ENCODE data around the gene MAGI1. TPM values are rescaled to one million over a fixed set of nuclear protein-coding genes. Genes with fewer than 3 reads are reported as not detected.
"Not testable (repeated sequence)": the region's sequence is repeated elsewhere in the genome, so short reads cannot be mapped to it uniquely, and the experiment has no call there.

Gene MAGI1
- total RNA-seq, 2 experiments from 2014 or later, result 0.04 TPM; not detected in 1

DNA sequence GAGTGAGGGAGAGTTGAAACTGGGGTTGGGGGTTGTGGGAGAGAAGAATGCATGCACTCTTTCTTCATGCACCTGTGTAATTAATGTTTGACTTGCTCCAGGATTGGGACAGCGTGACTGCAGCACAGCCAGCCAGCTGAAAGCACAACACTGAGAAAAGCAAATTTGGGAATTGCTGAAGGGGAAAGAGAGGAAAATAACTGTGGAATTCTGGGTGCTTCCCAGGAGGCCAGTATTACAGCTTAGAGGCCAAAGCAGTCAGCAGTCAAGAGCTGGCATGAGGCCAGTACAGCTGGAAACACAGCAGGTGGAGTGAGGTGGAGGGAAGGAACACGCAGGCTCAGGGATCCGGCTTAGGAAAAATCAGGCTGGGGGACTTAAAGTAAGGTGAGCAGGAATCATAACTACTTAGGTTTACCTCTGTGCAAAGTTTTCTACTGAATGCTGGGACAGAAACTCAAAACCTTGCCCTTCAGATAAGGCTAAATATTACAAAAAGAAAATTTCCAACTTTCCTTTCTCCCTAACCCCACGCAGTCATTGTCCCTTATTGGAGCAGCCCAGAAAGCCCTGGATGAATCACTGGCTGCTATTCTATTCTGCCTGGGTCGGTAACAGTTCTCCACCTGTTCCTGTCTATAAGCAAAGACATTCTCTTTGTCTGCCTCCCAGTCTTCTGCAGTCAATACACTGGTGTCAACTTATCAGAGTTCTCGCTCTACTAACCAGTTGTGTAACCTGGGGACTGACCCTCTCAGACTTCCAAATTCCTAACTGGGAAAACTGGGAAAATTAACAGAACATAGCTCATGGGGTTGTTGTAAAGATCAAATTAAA lies 167.2 kb downstream of the MAGI1 start:
- peaks cover 2% of the 10 kb centered on the region for H3K9me3 Mint-ChIP-seq
- H3K4me1 Mint-ChIP-seq, result no peaks in the 10 kb centered on the region

GRCh38 chr3:65869798-65870197 lies 168.9 kb downstream of the MAGI1 start:
- H3K4me3 Mint-ChIP-seq, result no peak overlapping the region
- peaks cover 2% of the 10 kb centered on the region for H3K9me3 Mint-ChIP-seq

More for the DNA sequence above, 167.2 kb downstream of the MAGI1 start:
- Mint-ChIP-seq H3K36me3 (ENCODE audit: low read depth) (no peaks in the 10 kb centered on the region), H3K27ac (no peak overlapping the region), H3K27me3 (no peaks in the 10 kb centered on the region), H3K4me3 (no peak overlapping the region)
- ChIA-PET CTCF (no interaction called here), POLR2A (no interaction called here)
- no peak for DNase-seq

GRCh38 chr3:65867463-65868210 lies 171.1 kb downstream of the MAGI1 start:
- Mint-ChIP-seq H3K4me3 (no peak overlapping the region), H3K36me3 (ENCODE audit: low read depth) (no peaks in the 10 kb centered on the region), H3K4me1 (no peaks in the 10 kb centered on the region), H3K27ac (no peak overlapping the region), H3K27me3 (no peaks in the 10 kb centered on the region), H3K9me3 (peaks cover 3% of the 10 kb centered on the region)
- ChIA-PET CTCF (no interaction called here), POLR2A (no interaction called here)
- DNase-seq, result no peak

More at GRCh38 chr3:65869798-65870197, 168.9 kb downstream of the MAGI1 start:
- Mint-ChIP-seq H3K27me3 (no peaks in the 10 kb centered on the region), H3K36me3 (ENCODE audit: low read depth) (no peaks in the 10 kb centered on the region), H3K27ac (no peak overlapping the region), H3K4me1 (no peaks in the 10 kb centered on the region)
- ChIA-PET CTCF (no interaction called here), POLR2A (no interaction called here)
- DNase-seq, result no peak

DNA sequence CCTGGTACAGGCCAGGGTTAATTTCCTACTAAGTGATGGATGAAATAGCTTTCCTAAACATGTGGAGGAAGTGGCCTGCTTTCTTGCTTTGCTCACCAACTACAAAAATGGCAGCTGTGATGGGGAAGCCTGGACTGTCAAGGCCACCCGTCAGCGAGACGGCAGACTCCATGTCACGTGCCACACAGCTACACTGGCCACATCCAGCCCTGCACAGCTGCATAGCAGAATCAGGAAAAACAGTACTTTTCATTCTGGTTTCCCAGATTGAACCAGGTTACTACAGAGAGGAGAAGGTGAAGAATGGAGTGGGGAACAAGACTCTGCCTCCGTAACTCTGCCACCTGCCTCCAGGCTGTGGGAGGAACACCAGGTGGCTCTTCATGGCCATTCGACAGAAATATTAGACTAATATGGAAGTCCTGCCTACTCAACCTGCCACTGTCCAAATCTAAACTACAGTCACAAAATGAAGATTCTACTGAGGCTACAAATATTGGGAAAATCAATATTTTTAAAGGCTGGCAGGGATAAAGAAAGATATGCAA lies 174.3 kb downstream of the MAGI1 start:
- no peaks in the 10 kb centered on the region for H3K36me3 Mint-ChIP-seq (ENCODE audit: low read depth)
- H3K4me1 Mint-ChIP-seq, result no peaks in the 10 kb centered on the region

DNA sequence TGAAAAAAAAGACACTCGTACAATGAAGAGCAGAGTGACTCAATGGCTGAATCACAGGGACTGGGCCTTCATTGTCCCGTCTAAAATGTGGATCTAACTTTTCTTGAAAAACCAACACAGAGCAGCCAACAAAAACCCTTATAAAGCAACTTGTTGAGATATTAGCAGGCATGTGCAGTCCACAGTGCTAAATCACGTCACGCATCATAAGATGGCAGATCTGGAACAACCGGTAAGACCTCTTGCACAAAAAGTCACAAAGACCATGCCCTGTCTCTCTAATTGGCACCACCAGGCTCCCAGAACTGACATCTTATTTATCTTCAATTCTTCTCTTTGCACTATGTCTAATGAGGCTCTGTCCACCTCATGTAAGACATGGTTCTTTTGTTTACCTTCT lies 177.0 kb downstream of the MAGI1 start:
- no peaks in the 10 kb centered on the region for H3K36me3 Mint-ChIP-seq (ENCODE audit: low read depth)
- POLR2A ChIA-PET, result no interaction called here
- H3K4me3 Mint-ChIP-seq, result no peak overlapping the region
- CTCF ChIA-PET, result no interaction called here
- no peaks in the 10 kb centered on the region for H3K4me1 Mint-ChIP-seq
- no peak overlapping the region for H3K27ac Mint-ChIP-seq
- no peaks in the 10 kb centered on the region for H3K27me3 Mint-ChIP-seq
- peaks cover 4% of the 10 kb centered on the region for H3K9me3 Mint-ChIP-seq
- no peak for DNase-seq

More for the DNA sequence above, 174.3 kb downstream of the MAGI1 start:
- H3K9me3 Mint-ChIP-seq, result peaks cover 3% of the 10 kb centered on the region
- H3K4me3 Mint-ChIP-seq, result no peak overlapping the region
- CTCF ChIA-PET, result no interaction called here
- no peaks in the 10 kb centered on the region for H3K27me3 Mint-ChIP-seq
- no peak overlapping the region for H3K27ac Mint-ChIP-seq
- DNase-seq, result no peak
- POLR2A ChIA-PET, result no interaction called here

DNA sequence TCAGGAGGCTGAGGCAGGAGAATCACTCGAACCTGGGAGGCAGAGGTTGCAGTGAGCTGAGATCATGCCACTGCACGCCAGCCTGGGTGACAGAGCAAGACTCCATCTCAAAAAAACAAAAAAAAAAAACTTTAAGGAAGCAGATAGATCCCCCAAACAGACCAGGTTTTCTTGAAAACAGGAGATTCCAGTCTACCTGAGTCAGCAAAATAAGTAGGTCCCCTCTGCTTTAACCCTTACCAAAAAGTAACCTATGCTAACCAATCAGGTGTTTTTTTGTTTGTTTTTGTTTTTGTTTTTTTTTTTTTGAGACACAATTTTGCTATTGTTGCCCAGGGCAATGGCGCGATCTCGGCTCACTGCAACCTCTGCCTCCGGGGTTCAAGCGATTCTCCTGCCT lies 179.1 kb downstream of the MAGI1 start:
- not testable (repeated sequence) for H3K27me3 Mint-ChIP-seq; H3K36me3 Mint-ChIP-seq (ENCODE audit: low read depth)

DNA sequence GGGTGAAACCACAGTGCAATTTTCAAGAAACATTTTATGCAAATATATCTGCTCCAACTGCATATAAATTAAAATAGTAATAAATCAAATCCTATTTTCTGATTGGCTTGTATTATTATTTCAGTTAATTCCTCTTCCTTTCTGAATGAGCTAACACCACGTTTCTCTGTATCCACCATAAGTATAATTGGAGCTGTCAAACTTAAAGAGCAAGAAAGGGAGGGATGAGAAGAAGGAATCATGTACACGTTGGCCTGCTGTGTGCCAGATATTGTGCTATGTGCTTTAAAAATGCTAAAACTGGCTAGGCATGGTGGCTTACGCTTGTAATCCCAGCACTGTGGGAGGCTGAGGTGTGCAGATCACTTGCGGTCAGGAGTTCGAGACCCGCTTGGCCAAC lies 180.0 kb downstream of the MAGI1 start:
- no peaks in the 10 kb centered on the region for H3K36me3 Mint-ChIP-seq (ENCODE audit: low read depth)
- peaks cover 4% of the 10 kb centered on the region for H3K9me3 Mint-ChIP-seq
- DNase-seq, result no peak
- ChIA-PET CTCF (no interaction called here), POLR2A (no interaction called here)
- H3K4me1 Mint-ChIP-seq, result no peaks in the 10 kb centered on the region
- no peaks in the 10 kb centered on the region for H3K27me3 Mint-ChIP-seq
- H3K27ac Mint-ChIP-seq, result no peak overlapping the region
- H3K4me3 Mint-ChIP-seq, result no peak overlapping the region

More for the DNA sequence above, 179.1 kb downstream of the MAGI1 start:
- POLR2A ChIA-PET, DNase-seq, H3K4me1 Mint-ChIP-seq, H3K4me3 Mint-ChIP-seq, CTCF ChIA-PET, H3K27ac Mint-ChIP-seq, H3K9me3 Mint-ChIP-seq: not testable (repeated sequence)

DNA sequence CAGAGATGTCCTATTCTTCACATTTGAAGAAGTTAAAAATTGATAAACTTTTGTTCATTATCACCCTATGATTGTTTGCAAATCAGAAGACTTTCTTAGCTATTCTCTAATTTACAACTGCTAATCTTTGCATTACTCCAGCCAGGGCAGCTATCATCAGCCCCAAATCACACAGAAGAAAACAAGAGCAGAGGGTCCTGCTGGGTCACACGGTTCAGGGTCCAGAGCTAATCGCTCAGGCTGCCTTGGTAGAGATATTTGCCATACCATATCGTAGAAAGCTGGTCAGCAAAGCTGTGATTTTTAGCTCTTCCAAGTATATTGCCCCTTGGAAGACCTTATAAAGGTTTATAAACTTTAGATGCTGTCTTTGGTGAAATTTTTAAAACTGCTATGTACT lies 181.4 kb downstream of the MAGI1 start:
- CTCF ChIA-PET, result no interaction called here
- no peaks in the 10 kb centered on the region for H3K27me3 Mint-ChIP-seq
- DNase-seq, result no peak
- POLR2A ChIA-PET, result no interaction called here
- H3K4me1 Mint-ChIP-seq, result no peaks in the 10 kb centered on the region
- no peak overlapping the region for H3K4me3 Mint-ChIP-seq
- no peak overlapping the region for H3K27ac Mint-ChIP-seq
- peaks cover 3% of the 10 kb centered on the region for H3K9me3 Mint-ChIP-seq
- H3K36me3 Mint-ChIP-seq (ENCODE audit: low read depth), result no peaks in the 10 kb centered on the region

GRCh38 chr3:65856907-65857306 lies 181.8 kb downstream of the MAGI1 start:
- Mint-ChIP-seq H3K36me3 (ENCODE audit: low read depth) (no peaks in the 10 kb centered on the region), H3K9me3 (peaks cover 3% of the 10 kb centered on the region), H3K4me1 (no peaks in the 10 kb centered on the region), H3K27ac (no peak overlapping the region), H3K4me3 (no peak overlapping the region), H3K27me3 (no peaks in the 10 kb centered on the region)
- ChIA-PET POLR2A (no interaction called here), CTCF (no interaction called here)
- DNase-seq, result no peak

GRCh38 chr3:65855370-65856100 lies 183.2 kb downstream of the MAGI1 start:
- ChIA-PET POLR2A (no interaction called here), CTCF (no interaction called here)
- Mint-ChIP-seq H3K4me1 (no peaks in the 10 kb centered on the region), H3K27ac (no peak overlapping the region), H3K4me3 (no peak overlapping the region), H3K9me3 (peaks cover 3% of the 10 kb centered on the region), H3K27me3 (no peaks in the 10 kb centered on the region), H3K36me3 (ENCODE audit: low read depth) (no peaks in the 10 kb centered on the region)
- no peak for DNase-seq

- H3K27me3 Mint-ChIP-seq, result no peaks in the 10 kb centered on the region
- H3K4me3 Mint-ChIP-seq, result no peak overlapping the region
- no peaks in the 10 kb centered on the region for H3K4me1 Mint-ChIP-seq
- CTCF ChIA-PET, result no interaction called here
- peaks cover 3% of the 10 kb centered on the region for H3K9me3 Mint-ChIP-seq
- no peaks in the 10 kb centered on the region for H3K36me3 Mint-ChIP-seq (ENCODE audit: low read depth)
- POLR2A ChIA-PET, result no interaction called here
- no peak overlapping the region for H3K27ac Mint-ChIP-seq
- DNase-seq, result no peak
Measured at GRCh38 chr3:65854606-65855304, 184.0 kb downstream of the MAGI1 start.

- no peaks in the 10 kb centered on the region for H3K4me1 Mint-ChIP-seq
- ChIA-PET CTCF (no interaction called here), POLR2A (no interaction called here)
Measured at GRCh38 chr3:65851827-65852226, 186.9 kb downstream of the MAGI1 start.

DNA sequence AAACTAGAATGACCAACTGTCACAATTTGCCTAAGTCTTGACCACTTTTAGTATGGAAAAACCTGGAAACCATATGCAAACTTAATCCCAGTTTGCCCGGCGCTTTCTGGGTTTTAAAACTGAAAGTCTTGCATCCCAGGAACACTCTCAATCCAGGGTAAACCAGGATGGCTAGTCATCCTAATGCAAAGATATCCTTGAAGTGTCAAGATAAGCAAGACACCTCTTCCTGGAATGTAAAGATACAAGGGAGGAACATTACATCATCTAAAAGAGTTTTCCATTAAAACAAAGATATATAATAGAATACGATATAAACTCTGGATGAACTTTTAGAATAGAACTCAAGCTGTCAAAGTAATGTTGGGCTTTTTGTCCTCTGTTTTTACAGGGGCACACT lies 188.5 kb downstream of the MAGI1 start:
- Mint-ChIP-seq H3K27ac (no peak overlapping the region), H3K4me1 (no peaks in the 10 kb centered on the region), H3K27me3 (no peaks in the 10 kb centered on the region), H3K4me3 (no peak overlapping the region), H3K36me3 (ENCODE audit: low read depth) (no peaks in the 10 kb centered on the region), H3K9me3 (no peaks in the 10 kb centered on the region)
- ChIA-PET POLR2A (no interaction called here), CTCF (no interaction called here)
- no peak for DNase-seq

More at GRCh38 chr3:65851827-65852226, 186.9 kb downstream of the MAGI1 start:
- no peaks in the 10 kb centered on the region for H3K9me3 Mint-ChIP-seq
- H3K27me3 Mint-ChIP-seq, result no peaks in the 10 kb centered on the region
- no peak overlapping the region for H3K4me3 Mint-ChIP-seq
- H3K36me3 Mint-ChIP-seq (ENCODE audit: low read depth), result no peaks in the 10 kb centered on the region
- no peak overlapping the region for H3K27ac Mint-ChIP-seq
- DNase-seq, result no peak

Measured in activated CD4-positive, alpha-beta T cell treated with anti-CD3 and anti-CD28 coated beads, Interleukin-2, amount 10 ng/mL, durations not matched to agents 7 days and 5 days (primary cell).